ENCODE data around the gene TCL1A.
"Not testable (repeated sequence)": the region's sequence is repeated elsewhere in the genome, so short reads cannot be mapped to it uniquely, and the experiment has no call there.

Gene TCL1A

DNA sequence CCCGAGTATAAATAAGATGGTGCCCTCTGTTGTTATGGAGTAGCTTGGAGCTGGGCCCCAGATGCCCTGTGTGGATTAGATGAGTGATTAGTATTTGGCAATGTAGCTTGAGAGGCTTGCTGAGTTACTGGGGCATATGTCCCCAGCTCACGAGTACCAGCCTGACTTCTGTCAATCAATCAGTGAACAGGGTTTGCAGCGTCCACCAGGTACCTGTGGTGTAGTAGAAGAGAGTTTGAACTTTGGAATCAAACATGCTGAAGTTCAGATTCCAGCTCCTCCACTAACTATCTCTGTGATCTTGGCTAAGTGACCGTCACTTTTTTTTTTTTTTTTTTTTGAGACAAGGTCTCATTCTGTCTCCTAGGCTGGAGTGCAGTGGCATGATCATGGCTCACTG is 39.3 kb downstream of the TCL1A start:
- DNase-seq, result no peak

DNA sequence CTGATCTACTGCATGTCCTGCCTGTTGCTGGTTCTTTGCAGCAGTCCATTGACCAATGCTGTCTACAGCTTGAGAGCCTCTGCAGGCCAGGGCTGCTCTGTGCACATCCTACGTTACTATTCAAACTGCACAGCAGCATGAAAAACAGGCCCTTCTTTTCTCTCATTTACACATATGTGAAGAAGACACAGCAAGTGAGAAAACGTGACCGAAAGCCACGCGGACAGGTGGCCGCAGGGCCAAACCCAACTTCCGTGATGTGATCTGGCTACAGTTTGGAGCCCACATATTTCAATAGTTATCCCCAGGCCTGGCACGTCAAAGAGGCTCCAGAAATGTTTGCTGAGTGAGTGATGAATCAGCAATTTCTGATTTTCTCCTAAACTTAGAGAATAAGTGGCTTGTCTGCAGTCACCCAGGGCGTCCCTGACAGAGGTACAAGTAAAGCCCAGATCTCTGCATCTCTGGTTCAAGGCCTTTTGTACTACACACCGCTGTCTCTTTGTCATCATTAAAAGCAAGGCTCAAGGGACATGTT is 45.6 kb downstream of the TCL1A start:
- no peak for DNase-seq

DNA sequence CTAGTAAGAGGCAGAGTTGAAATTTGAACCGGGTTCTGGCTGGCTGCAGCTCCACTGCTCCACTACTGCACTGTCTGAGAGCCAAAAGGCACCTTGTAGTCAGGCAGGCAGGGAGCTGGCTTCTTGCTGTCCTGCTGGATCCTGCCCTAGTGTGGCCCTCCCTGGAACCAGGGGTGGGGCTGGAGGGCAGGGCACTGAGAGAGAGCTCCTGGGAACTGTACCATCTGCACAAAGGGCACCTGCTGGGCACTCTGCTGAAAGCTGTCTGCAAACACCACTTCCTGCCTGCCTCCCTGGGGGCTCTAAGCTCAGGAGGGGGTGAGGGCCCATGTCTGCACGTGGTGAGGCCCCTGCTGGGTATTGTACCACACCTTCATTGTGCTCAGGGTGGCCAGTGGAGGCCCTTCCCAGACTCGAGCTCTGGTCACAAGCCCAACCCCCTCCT is 46.7 kb downstream of the TCL1A start:
- no peak for DNase-seq

DNA sequence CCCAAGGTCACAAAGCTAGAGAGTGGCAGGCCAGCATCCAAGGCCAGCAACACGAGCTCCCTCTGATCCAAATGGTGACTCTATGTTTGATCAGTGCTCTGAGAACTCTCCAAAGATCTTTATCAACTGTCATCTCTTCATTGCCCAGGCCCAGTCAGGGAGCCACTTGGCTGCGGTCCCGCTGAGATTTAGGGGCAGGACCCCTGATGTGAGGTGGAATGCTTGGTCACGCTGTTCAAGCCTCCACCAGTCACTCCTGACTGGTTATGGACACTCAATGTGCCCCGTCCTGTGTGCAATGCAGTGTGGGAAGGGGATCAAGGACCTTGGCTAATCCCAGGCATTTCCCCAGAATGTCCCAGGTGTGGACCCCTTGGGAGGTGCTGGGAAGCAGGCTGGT is 47.5 kb downstream of the TCL1A start:
- no peak for DNase-seq

DNA sequence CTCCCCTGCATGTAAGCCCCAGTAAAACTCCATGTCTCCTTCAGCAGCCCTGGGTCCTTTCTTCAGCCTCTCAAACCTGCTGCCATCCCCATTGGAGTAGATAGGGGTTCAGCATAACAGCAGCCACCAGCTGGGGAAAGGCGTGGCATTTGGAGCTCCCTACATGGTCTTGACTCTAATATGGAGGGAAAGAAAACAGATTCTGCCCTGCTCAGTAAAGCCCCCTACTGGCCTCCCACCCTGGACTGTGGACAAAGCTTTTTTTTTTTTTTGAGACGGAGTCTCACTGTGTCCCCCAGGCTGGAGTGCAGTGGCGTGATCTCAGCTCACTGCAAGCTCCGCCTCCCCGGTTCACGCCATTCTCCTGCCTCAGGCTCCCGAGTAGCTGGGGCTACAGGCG is 48.4 kb downstream of the TCL1A start:
- DNase-seq, result not testable (repeated sequence)

DNA sequence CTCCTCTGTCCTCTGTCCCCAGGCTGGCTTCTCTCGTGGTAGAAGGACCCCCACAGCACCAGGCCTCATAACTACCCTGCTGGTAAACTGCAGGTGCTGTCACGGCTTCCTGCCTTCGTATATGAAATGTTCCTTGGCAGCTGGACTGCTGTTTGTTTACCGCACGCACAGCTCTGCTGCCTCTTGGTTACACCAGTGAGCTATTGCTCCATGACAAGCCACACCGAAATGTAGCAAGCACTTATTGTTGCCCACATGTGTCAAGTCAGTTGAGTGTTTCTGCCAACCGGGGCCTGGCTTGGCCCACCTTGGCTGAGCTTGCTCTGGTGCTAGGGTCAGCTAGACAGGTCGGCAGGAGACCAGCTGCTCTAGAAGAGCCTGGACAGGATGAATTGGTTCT is 49.4 kb downstream of the TCL1A start:
- DNase-seq, result no peak

DNA sequence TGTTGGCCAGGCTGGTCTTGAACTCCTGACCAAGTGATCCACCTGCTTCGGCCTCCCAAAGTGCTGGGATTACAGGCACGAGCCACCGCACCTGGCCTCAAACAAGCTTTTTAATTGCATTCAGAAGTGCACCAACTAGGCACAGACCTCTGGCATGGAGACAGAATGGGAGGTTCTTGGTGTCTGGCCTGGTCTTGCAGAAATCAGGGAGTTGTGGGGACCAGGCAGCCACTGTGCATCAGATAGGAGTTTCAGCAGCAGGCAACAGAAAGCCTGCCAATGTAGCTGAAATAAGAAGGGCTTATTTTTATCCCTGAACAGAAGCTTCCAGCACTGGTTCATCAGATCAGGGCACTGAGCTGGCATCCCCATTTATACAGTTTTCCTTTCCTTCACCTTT is 49.9 kb downstream of the TCL1A start:
- DNase-seq, result no peak

DNA sequence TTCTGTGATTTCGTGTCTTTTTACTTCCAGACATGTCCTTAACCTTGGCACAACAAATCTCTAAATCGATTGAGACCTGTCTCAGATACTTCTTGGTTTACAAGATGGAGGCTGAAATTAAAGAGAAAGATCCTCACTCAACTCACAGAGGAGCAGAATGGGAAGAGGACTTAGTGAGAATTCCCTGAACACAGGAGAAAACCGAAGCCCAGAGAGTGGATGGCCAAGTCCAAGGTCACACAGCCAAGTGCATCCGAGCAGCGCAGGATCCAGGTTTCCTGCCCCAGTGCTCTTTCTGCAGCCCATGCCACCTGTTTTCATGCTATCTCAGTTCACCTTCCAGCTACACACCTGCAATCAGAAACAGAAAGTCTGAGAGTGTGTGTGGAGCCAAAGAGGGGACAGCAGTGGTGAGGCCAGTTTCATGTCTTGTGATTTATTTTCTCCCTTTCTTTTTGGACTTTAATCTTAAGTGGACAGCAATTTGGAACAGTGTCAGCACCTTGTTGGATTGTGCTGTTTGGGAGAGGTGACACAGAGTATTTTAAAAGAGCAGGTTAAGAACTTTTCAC is 50.6 kb downstream of the TCL1A start:
- DNase-seq, result no peak

DNA sequence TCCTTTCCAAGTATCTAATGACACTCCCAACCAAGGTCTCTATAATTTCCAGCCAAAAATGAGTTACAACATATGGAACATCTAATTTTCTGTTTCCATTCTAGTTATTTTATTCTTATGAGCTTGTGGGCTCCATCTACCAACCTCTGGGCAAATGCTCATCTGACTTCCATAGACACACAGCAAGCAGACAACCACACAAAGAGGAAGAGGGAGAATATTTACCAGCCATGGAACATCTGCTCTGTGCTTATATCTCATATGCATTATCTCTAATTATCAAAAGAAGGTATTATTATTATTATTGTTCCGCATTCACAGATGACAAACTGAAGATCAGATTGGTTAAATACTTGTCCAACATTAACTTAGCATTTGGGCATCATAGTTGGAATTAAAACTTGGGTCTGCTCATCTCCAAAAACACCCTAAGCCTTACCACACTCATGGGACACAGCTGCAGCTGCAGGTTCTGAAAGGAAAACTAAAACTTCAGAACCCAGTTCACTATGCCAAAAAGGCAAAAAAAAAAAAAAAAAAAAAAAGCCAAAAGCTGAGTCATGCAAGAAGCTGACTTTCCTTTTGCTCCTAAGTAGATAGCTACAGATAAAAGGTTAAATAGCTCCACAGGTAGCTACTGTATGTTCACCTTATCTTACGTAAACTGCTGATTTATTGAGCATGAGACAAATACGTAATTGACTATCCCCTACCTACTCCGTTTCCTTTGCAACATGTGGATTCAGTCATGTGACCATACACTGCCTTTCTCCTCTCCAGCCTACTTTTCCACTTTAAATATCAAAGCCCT is 51.3 kb downstream of the TCL1A start:
- no peak for DNase-seq

DNA sequence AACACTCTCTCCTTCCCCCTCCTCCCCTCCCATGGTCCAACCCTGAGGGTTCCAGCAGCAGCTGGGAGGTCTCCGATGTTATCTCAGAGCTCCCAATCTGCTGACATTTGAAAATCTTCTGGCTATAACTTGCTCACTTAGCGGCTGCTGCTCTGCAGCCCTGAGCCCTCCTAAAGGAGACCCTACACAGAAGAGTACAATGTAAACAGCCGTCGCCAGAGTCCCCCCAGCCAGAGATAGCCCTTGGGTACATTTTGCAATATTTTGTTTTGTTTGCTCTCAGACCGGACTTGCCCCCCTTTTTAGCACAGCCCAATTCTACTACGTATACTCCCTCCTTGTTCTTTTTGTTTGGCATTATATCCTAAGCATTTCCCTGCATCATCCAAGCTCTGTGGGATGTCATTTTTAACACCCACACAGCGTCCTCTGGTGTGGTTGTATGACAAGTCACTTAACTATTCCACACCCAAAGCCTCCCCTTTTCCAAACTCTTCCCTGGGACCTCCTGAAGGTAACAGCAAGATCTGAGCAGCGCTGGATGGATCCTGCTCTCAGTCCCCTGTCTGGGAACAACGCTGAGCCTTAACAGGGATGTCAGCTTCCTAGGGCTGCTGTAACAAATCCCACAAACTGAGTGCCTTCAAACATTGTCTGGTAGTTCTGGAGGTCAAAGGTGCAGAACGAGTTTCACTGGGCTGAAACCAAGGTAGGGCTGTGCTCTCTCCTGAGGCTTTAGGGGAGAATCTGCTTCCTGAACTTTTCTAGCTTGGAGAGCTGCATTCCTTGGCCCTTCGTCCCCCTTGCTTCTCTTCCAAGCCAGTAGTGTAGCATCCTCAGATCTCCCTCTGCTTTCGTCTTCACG is 53.0 kb downstream of the TCL1A start:
- no peak for DNase-seq

DNA sequence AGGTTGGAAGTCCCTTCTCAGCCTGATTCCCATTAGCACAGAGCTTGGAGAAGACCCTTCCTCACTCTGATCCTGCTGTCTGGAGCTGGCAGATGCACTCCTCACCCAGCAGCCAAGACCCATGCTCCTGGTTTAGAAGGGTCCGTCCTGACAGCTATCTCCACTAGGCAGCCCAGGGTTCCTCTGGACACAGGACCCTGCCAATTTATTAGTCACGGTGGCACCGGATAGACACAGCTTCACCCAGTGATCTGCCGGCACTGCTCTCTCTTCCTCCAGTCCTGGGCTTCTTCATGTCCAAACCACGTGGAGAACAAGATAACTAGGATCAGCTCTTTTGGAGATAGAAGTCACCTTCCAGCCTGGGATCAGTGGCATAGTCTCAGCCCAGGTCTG is 53.9 kb downstream of the TCL1A start:
- no peak for DNase-seq

Data from cortex of kidney (tissue), 1 donor.